Measurements from ENCODE around the gene PCGF2. TPM values are rescaled to one million over a fixed set of nuclear protein-coding genes. Genes with fewer than 3 reads are reported as not detected.
A peak's percentile ranks its signal among the peaks of the same experiment; 100 is the strongest.
"Not testable (repeated sequence)": the region's sequence is repeated elsewhere in the genome, so short reads cannot be mapped to it uniquely, and the experiment has no call there.

PCGF2 gene
- total and polyA plus RNA-seq, 7 experiments from 2014 or later: 0.09 to 2.7 (median 0.34) TPM; not detected in 4

DNA sequence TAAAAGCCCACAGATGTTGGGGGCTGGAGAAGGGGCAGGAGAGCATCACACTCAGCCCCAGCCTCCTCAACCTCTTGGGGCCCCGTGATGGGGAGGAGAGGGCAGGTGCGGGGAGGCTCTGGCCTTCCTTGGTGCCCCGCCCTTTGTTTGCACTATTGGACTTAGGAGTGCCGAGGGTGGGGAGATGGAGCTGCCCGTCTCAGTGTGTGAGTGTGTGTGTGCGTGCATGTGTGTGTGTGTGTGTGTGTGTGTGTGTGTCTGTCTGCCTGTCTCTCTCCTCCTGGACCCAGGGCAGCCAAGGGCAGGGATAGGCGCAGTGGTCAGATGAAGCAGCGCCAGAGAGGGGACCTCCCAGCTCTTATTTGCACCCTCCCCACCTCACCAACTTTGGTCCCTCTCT lies 22.0 kb downstream of the PCGF2 start:
- H3K9me3 ChIP-seq (ENCODE audit: control insufficient read depth in 2 of 3, low read length in 3 of 3); H3K9me3 Mint-ChIP-seq; H3K27me3 Mint-ChIP-seq; intact Hi-C loops (cut with micrococcal nuclease); DNase-seq; H3K4me3 ChIP-seq (ENCODE audit: low read length); H3K27ac ChIP-seq (ENCODE audit: low read depth, low read length); CTCF ChIA-PET; H3K27me3 ChIP-seq (ENCODE audit: control insufficient read depth in 2 of 2, insufficient read depth in 2 of 2, low read length in 2 of 2); ATAC-seq: not testable (repeated sequence)
- H3K4me1 Mint-ChIP-seq: peaks cover 19 to 80% (median 55%) of the 10 kb centered on the region in 7 donors
- peaks cover 0 to 23% (median 4%) of the 10 kb centered on the region in 5 donors for H3K36me3 Mint-ChIP-seq
- peaks cover 4 to 40% (median 10%) of the 10 kb centered on the region in 3 experiments for H3K36me3 ChIP-seq (ENCODE audit: control insufficient read depth in 2 of 3, insufficient read depth in 3 of 3, low read length in 3 of 3)
- peak overlapping the region in 6 of 10 donors; percentile 8 to 72 (median 49) for H3K4me3 Mint-ChIP-seq
- peaks cover 35 to 51% of the 10 kb centered on the region in 2 donors for H3K4me1 ChIP-seq (ENCODE audit: control insufficient read depth in 2 of 2, insufficient read depth in 2 of 2, low read length in 2 of 2)
- H3K27ac Mint-ChIP-seq: peak overlapping the region in 7 of 9 donors; percentile 50 to 93 (median 79)
- POLR2A ChIA-PET: interaction anchor here (0.9 to 15.9 kb wide), 2 partner anchors 19 to 26 kb away, joined by 7 to 317 read pairs; partner anchors contain the start of gene MLLT6

DNA sequence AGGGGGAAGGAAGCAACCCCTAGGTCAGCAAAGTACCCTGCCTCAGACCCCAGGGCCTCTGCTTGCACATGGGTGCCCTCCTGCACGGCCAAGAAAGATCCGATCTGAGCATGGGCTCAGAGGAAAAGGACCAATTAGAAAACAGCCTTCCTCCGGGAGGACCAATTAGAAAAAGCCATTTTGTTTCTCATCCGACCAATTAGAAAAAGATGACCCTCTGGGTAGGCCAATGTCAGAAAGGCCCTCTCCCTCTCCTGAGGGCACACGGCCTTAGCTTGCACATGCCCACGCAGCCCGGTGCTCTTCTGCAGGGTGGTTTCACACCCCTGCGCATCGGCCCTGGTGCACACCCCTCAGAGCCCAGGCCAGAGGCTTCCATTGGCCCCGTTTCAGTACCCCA lies 23.1 kb downstream of the PCGF2 start:
- ChIA-PET CTCF (no interaction called here), POLR2A (interaction anchor here (0.8 to 15.9 kb wide), 3 partner anchors 8 to 18 kb away, joined by 4 to 317 read pairs (median 4); partner anchors contain the start of gene MLLT6)
- H3K4me3 ChIP-seq (ENCODE audit: low read length): no peak overlapping the region
- intact Hi-C loops (cut with micrococcal nuclease): no loop called here
- ATAC-seq: no peak
- Mint-ChIP-seq H3K36me3 (peaks cover 0 to 23% (median 9%) of the 10 kb centered on the region in 5 donors), H3K9me3 (peaks cover 0 to 4% (median 0%) of the 10 kb centered on the region in 11 donors), H3K4me3 (peak overlapping the region in 4 of 10 donors; percentile 17 to 39 (median 30)), H3K4me1 (peaks cover 26 to 78% (median 52%) of the 10 kb centered on the region in 7 donors), H3K27me3 (no peaks in the 10 kb centered on the region), H3K27ac (peak overlapping the region in 7 of 9 donors; percentile 9 to 72 (median 48))
- peaks cover 29 to 43% of the 10 kb centered on the region in 2 donors for H3K4me1 ChIP-seq (ENCODE audit: control insufficient read depth in 2 of 2, insufficient read depth in 2 of 2, low read length in 2 of 2)
- no peaks in the 10 kb centered on the region for H3K9me3 ChIP-seq (ENCODE audit: control insufficient read depth in 2 of 3, low read length in 3 of 3)
- H3K27me3 ChIP-seq (ENCODE audit: control insufficient read depth in 2 of 2, insufficient read depth in 2 of 2, low read length in 2 of 2): no peaks in the 10 kb centered on the region
- peak overlapping the region; percentile 41 for H3K27ac ChIP-seq (ENCODE audit: low read depth, low read length)
- H3K36me3 ChIP-seq (ENCODE audit: control insufficient read depth in 2 of 3, insufficient read depth in 3 of 3, low read length in 3 of 3): peaks cover 10 to 50% (median 13%) of the 10 kb centered on the region in 3 experiments
- no peak for DNase-seq

DNA sequence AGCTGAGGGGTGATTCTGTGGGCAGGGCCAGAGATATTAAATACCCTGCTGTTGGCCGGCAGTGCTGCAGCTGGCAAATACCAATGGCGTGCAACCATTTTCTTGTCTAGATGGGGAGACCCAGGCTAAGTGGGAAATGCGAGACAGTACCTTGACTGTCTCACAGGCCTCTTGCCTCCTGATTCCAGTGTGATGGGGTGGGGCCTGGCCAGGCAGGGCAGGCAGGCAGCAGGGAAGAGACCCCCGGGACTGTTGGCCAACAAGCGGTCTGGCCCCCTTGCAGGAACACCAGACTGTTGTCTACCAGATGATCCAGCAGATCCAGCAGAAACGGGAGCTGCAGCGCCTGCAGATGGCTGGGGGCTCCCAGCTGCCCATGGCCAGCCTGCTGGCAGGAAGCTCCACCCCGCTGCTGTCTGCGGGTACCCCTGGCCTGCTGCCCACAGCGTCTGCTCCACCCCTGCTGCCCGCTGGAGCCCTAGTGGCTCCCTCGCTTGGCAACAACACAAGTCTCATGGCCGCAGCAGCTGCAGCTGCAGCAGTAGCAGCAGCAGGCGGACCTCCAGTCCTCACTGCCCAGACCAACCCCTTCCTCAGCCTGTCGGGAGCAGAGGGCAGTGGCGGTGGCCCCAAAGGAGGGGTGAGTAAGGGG lies 23.7 kb downstream of the PCGF2 start:
- peak overlapping the region in 3 of 10 donors; percentile 17 to 34 (median 26) for H3K4me3 Mint-ChIP-seq
- peak overlapping the region in 6 of 9 donors; percentile 55 to 79 (median 70) for H3K27ac Mint-ChIP-seq
- POLR2A ChIA-PET: interaction anchor here (0.6 to 15.9 kb wide), 3 partner anchors 9 to 130 kb away, joined by 3 to 317 read pairs (median 4); partner anchors contain the start of gene MLLT6
- no peak for ATAC-seq
- H3K9me3 ChIP-seq (ENCODE audit: control insufficient read depth in 2 of 3, low read length in 3 of 3): no peaks in the 10 kb centered on the region
- CTCF ChIA-PET: interaction anchor here (1.4 kb wide), 1 partner anchor 48 kb away, joined by 4 read pairs; no protein-coding TSS in a partner anchor
- H3K27me3 ChIP-seq (ENCODE audit: control insufficient read depth in 2 of 2, insufficient read depth in 2 of 2, low read length in 2 of 2): no peaks in the 10 kb centered on the region
- H3K4me1 ChIP-seq (ENCODE audit: control insufficient read depth in 2 of 2, insufficient read depth in 2 of 2, low read length in 2 of 2): peaks cover 25 to 40% of the 10 kb centered on the region in 2 donors
- no peaks in the 10 kb centered on the region for H3K27me3 Mint-ChIP-seq
- H3K36me3 Mint-ChIP-seq: peaks cover 0 to 25% (median 9%) of the 10 kb centered on the region in 5 donors
- peaks cover 10 to 56% (median 13%) of the 10 kb centered on the region in 3 experiments for H3K36me3 ChIP-seq (ENCODE audit: control insufficient read depth in 2 of 3, insufficient read depth in 3 of 3, low read length in 3 of 3)
- no peak overlapping the region for H3K4me3 ChIP-seq (ENCODE audit: low read length)
- H3K9me3 Mint-ChIP-seq: peaks cover 0 to 4% (median 0%) of the 10 kb centered on the region in 11 donors
- no peak for DNase-seq
- H3K27ac ChIP-seq (ENCODE audit: low read depth, low read length): peak overlapping the region; percentile 41
- intact Hi-C loops (cut with micrococcal nuclease): no loop called here
- peaks cover 25 to 76% (median 50%) of the 10 kb centered on the region in 7 donors for H3K4me1 Mint-ChIP-seq

DNA sequence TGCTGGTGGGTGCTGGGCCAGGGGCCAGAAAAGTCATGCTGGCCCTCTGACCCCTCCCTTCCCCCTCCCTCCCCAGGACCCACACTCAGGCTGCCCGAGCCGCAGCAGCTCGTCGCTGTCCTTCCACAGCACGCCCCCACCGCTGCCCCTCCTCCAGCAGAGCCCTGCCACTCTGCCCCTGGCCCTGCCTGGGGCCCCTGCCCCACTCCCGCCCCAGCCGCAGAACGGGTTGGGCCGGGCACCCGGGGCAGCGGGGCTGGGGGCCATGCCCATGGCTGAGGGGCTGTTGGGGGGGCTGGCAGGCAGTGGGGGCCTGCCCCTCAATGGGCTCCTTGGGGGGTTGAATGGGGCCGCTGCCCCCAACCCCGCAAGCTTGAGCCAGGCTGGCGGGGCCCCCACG lies 26.3 kb downstream of the PCGF2 start:
- DNase-seq (no peak), ATAC-seq (no peak)
- ChIA-PET POLR2A (interaction anchor here (15.9 kb wide), 1 partner anchor 14 kb away, joined by 317 read pairs; the partner anchor contains the start of gene MLLT6), CTCF (interaction anchor here (0.6 to 1.1 kb wide), 2 partner anchors 16 to 46 kb away, joined by 3 read pairs; no protein-coding TSS in a partner anchor)
- Histone ChIP-seq H3K27ac (ENCODE audit: low read depth, low read length) (peak overlapping the region; percentile 21), H3K4me1 (ENCODE audit: control insufficient read depth in 2 of 2, insufficient read depth in 2 of 2, low read length in 2 of 2) (peaks cover 3 to 13% of the 10 kb centered on the region in 2 donors), H3K27me3 (ENCODE audit: control insufficient read depth in 2 of 2, insufficient read depth in 2 of 2, low read length in 2 of 2) (no peaks in the 10 kb centered on the region), H3K9me3 (ENCODE audit: control insufficient read depth in 2 of 3, low read length in 3 of 3) (no peaks in the 10 kb centered on the region), H3K4me3 (ENCODE audit: low read length) (no peak overlapping the region), H3K36me3 (ENCODE audit: control insufficient read depth in 2 of 3, insufficient read depth in 3 of 3, low read length in 3 of 3) (peaks cover 16 to 83% (median 23%) of the 10 kb centered on the region in 3 experiments)
- intact Hi-C loops (cut with micrococcal nuclease): no loop called here
- Mint-ChIP-seq H3K27ac (peak overlapping the region in 1 of 9 donors; percentile 78), H3K36me3 (peaks cover 0 to 28% (median 18%) of the 10 kb centered on the region in 5 donors), H3K27me3 (no peaks in the 10 kb centered on the region), H3K4me3 (no peak overlapping the region), H3K9me3 (no peaks in the 10 kb centered on the region), H3K4me1 (peaks cover 15 to 67% (median 37%) of the 10 kb centered on the region in 7 donors)

DNA sequence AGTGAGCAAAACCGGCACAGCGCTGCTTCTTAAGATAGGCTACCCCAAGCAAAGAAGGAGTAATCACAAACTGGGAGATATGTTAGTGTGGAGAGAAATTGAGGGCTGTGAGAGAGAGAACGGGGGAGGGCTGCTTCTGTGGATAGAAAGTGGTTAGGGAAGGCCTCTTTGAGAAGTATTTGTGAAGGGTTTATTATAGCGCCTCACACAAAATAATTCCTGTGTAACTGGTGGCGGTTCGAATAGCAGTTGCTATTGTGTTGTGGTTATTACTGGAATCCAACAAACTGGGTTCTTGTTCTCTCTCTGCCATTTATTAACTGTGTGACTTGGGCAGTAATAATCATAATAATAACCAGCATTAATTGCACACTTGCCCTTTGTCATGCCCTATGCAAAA lies 27.2 kb downstream of the PCGF2 start:
- CTCF ChIA-PET: no interaction called here

DNA sequence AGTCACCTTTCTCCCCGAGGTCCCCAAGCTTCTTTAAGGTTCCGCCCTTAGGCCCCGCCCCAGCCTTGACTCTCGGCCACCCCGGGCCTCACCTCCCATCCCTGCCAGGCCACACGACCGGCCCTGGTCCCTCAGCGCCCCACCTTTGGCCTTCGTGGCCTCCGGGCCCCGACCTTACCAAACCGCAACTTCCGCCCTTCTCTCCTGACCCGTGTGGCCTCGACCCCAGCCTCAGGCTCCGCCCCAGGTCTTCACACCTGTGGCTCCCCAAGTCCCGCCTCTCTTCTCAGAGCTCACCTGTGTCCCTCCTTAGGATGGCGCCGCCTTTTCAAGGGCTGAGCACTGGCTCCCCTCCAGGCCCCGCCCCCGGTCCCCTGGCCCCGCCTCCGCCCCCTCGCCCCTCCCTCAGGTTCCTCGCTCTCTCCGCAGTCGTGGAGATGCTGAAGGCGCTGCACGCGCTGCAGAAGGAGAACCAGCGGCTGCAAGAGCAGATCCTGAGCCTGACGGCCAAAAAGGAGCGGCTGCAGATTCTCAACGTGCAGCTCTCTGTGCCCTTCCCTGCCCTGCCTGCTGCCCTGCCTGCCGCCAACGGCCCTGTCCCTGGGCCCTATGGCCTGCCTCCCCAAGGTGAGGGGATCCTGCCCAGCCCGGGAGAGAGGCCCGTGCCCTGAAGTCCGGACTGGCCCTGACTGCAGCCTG lies 28.0 kb downstream of the PCGF2 start:
- no peaks in the 10 kb centered on the region for H3K27me3 Mint-ChIP-seq
- intact Hi-C loops (cut with micrococcal nuclease): no loop called here
- peaks cover 3 to 5% of the 10 kb centered on the region in 2 donors for H3K4me1 ChIP-seq (ENCODE audit: control insufficient read depth in 2 of 2, insufficient read depth in 2 of 2, low read length in 2 of 2)
- no peak overlapping the region for H3K4me3 ChIP-seq (ENCODE audit: low read length)
- CTCF ChIA-PET: no interaction called here
- no peaks in the 10 kb centered on the region for H3K27me3 ChIP-seq (ENCODE audit: control insufficient read depth in 2 of 2, insufficient read depth in 2 of 2, low read length in 2 of 2)
- POLR2A ChIA-PET: interaction anchor here (0.8 to 15.9 kb wide), 3 partner anchors 8 to 13 kb away, joined by 4 to 317 read pairs (median 53); partner anchors contain the start of gene MLLT6
- H3K9me3 ChIP-seq (ENCODE audit: control insufficient read depth in 2 of 3, low read length in 3 of 3): no peaks in the 10 kb centered on the region
- H3K36me3 ChIP-seq (ENCODE audit: control insufficient read depth in 2 of 3, insufficient read depth in 3 of 3, low read length in 3 of 3): peaks cover 26 to 95% (median 30%) of the 10 kb centered on the region in 3 experiments
- H3K27ac Mint-ChIP-seq: peak overlapping the region in 4 of 9 donors; percentile 54 to 70 (median 57)
- ATAC-seq (no peak), DNase-seq (no peak)
- no peak overlapping the region for H3K4me3 Mint-ChIP-seq
- peaks cover 0 to 38% (median 19%) of the 10 kb centered on the region in 5 donors for H3K36me3 Mint-ChIP-seq
- H3K27ac ChIP-seq (ENCODE audit: low read depth, low read length): no peak overlapping the region
- H3K4me1 Mint-ChIP-seq: peaks cover 19 to 61% (median 38%) of the 10 kb centered on the region in 7 donors
- H3K9me3 Mint-ChIP-seq: no peaks in the 10 kb centered on the region

More for the DNA sequence above, 27.2 kb downstream of the PCGF2 start:
- Histone ChIP-seq H3K27ac (ENCODE audit: low read depth, low read length) (no peak overlapping the region), H3K27me3 (ENCODE audit: control insufficient read depth in 2 of 2, insufficient read depth in 2 of 2, low read length in 2 of 2) (no peaks in the 10 kb centered on the region), H3K9me3 (ENCODE audit: control insufficient read depth in 2 of 3, low read length in 3 of 3) (no peaks in the 10 kb centered on the region), H3K4me1 (ENCODE audit: control insufficient read depth in 2 of 2, insufficient read depth in 2 of 2, low read length in 2 of 2) (peaks cover 3 to 12% of the 10 kb centered on the region in 2 donors), H3K4me3 (ENCODE audit: low read length) (no peak overlapping the region), H3K36me3 (ENCODE audit: control insufficient read depth in 2 of 3, insufficient read depth in 3 of 3, low read length in 3 of 3) (peaks cover 24 to 91% (median 30%) of the 10 kb centered on the region in 3 experiments)
- Mint-ChIP-seq H3K27me3 (no peaks in the 10 kb centered on the region), H3K4me3 (no peak overlapping the region), H3K9me3 (no peaks in the 10 kb centered on the region), H3K4me1 (peaks cover 15 to 64% (median 37%) of the 10 kb centered on the region in 7 donors), H3K36me3 (peaks cover 0 to 32% (median 19%) of the 10 kb centered on the region in 5 donors), H3K27ac (peak overlapping the region in 5 of 9 donors; percentile 5 to 80 (median 44))
- intact Hi-C loops (cut with micrococcal nuclease): no loop called here
- ATAC-seq (no peak), DNase-seq (no peak)
- POLR2A ChIA-PET: interaction anchor here (15.9 kb wide), 1 partner anchor 13 kb away, joined by 317 read pairs; the partner anchor contains the start of gene MLLT6
